ENCODE measurements around the gene EXOC7. TPM values are rescaled to one million over a fixed set of nuclear protein-coding genes. Genes with fewer than 3 reads are reported as not detected.

EXOC7 gene
- total and polyA plus RNA-seq, 2 of the 8 experiments (the other 6 are each of a cell fraction or from before 2014, with no cell fraction given), result 77.1 to 92.6 TPM

GRCh38 chr17:76132574-76133338, 29.2 kb upstream of the EXOC7 start (continued):
- TF ChIP-seq E2F6 (IDR thresholded peaks at IDR 0.05) (no peak), CHD1 (IDR thresholded peaks at IDR 0.05; ENCODE audit: low read depth, low read length) (no peak), BACH1 (IDR thresholded peaks at IDR 0.05; ENCODE audit: low read length) (no peak), JUN (IDR thresholded peaks at IDR 0.05; ENCODE audit: low read depth, low read length) (no peak), RBBP5 (IDR thresholded peaks at IDR 0.05; ENCODE audit: borderline replicate concordance, low read depth, low read length) (no peak), TBP (IDR thresholded peaks at IDR 0.05; ENCODE audit: low read depth, low read length) (no peak), CTBP2 (IDR thresholded peaks at IDR 0.05; ENCODE audit: borderline replicate concordance, insufficient read depth, insufficient read length, low read length) (peak; percentile 74), RXRA (IDR thresholded peaks at IDR 0.05; ENCODE audit: insufficient read depth, low read depth, low read length) (no peak), ATF2 (IDR thresholded peaks at IDR 0.05; ENCODE audit: low read length) (no peak), JUND (IDR thresholded peaks at IDR 0.05; ENCODE audit: low read length) (no peak), POU5F1 (IDR thresholded peaks at IDR 0.05; ENCODE audit: low read depth, low read length) (no peak), CEBPB (IDR thresholded peaks at IDR 0.05; ENCODE audit: low read depth, low read length) (no peak), BCL11A (IDR thresholded peaks at IDR 0.05; ENCODE audit: low read depth in 2 of 2, low read length in 2 of 2) (no peak), TAF1 (IDR thresholded peaks at IDR 0.05; ENCODE audit: low read depth, low read length) (peak; percentile 12; the same call in 1 of the 2 replicates), FOSL1 (IDR thresholded peaks at IDR 0.05; ENCODE audit: insufficient read depth, low read depth, low read length) (no peak), SUZ12 (IDR thresholded peaks at IDR 0.05; ENCODE audit: low read length) (no peak), CREB1 (IDR thresholded peaks at IDR 0.05) (no peak), RFX5 (IDR thresholded peaks at IDR 0.05; ENCODE audit: borderline replicate concordance, low read depth, low read length) (no peak), POLR2A (IDR thresholded peaks at IDR 0.05; ENCODE audit: control extremely low read depth in 1 of 2, low read depth in 2 of 2, low read length in 2 of 2) (no peak), SP1 (IDR thresholded peaks at IDR 0.05; ENCODE audit: low read depth, low read length) (no peak), BRCA1 (IDR thresholded peaks at IDR 0.05; ENCODE audit: low read depth, low read length) (no peak), EGR1 (IDR thresholded peaks at IDR 0.05; ENCODE audit: borderline replicate concordance, low read depth, low read length) (peak; percentile 26; the same call in 1 of the 2 replicates), EP300 (IDR thresholded peaks at IDR 0.05; ENCODE audit: borderline replicate concordance in 1 of 2, low read depth in 2 of 2, low read length in 2 of 2) (no peak), POLR2AphosphoS5 (IDR thresholded peaks at IDR 0.05; ENCODE audit: low read depth, low read length) (no peak)

All from H1 (cell line).